Fibroblast of the conjunctiva (primary cell): ENCODE measurements around the gene TSPAN1.

Source experiments
- DNase-seq: peaks from one replicate; pipeline ENCODE4 v3.0.0-alpha.2; 2010; ENCODE audit warnings: low read depth

TSPAN1 gene

GRCh38 chr1:46174448-46175231 lies at the start of gene TSPAN1:
Gene TSPAN1, plus strand, starts transcription at chr1:46175087. Its CDS starts 6,021 bp downstream, at chr1:46181108.
- no peak for DNase-seq

GRCh38 chr1:46128344-46128743 lies 46.5 kb upstream of the TSPAN1 start:
- no peak for DNase-seq

GRCh38 chr1:46130121-46130520 lies 44.8 kb upstream of the TSPAN1 start:
- DNase-seq: no peak

GRCh38 chr1:46130606-46131005 lies 44.3 kb upstream of the TSPAN1 start:
- no peak for DNase-seq

GRCh38 chr1:46131093-46131492 lies 43.8 kb upstream of the TSPAN1 start:
- DNase-seq: no peak

- DNase-seq: no peak
These were observed 43.0 kb upstream of the TSPAN1 start for GRCh38 chr1:46131712-46132528.

GRCh38 chr1:46132529-46133180 lies 42.2 kb upstream of the TSPAN1 start, which contains the start of gene PIK3R3:
Gene PIK3R3, minus strand, starts transcription at chr1:46132629. Its CDS starts 677 bp downstream, at chr1:46131952.
- DNase-seq: peak; percentile 98

- no peak for DNase-seq
These were observed 41.7 kb upstream of the TSPAN1 start for GRCh38 chr1:46133181-46133658.

GRCh38 chr1:46133781-46134350 lies 41.0 kb upstream of the TSPAN1 start:
- DNase-seq: no peak

GRCh38 chr1:46134660-46135331 lies 40.1 kb upstream of the TSPAN1 start:
- DNase-seq: peak; percentile 77

GRCh38 chr1:46136711-46137110 lies 38.2 kb upstream of the TSPAN1 start:
- no peak for DNase-seq

- no peak for DNase-seq
These were observed 37.0 kb upstream of the TSPAN1 start for GRCh38 chr1:46137916-46138315.

GRCh38 chr1:46148318-46148717 lies 26.6 kb upstream of the TSPAN1 start:
- no peak for DNase-seq

GRCh38 chr1:46150085-46150484 lies 24.8 kb upstream of the TSPAN1 start:
- DNase-seq: no peak

GRCh38 chr1:46152016-46152415 lies 22.9 kb upstream of the TSPAN1 start:
- DNase-seq: no peak

- no peak for DNase-seq
These were observed 21.7 kb upstream of the TSPAN1 start for GRCh38 chr1:46153228-46153627.

GRCh38 chr1:46153732-46154131 lies 21.2 kb upstream of the TSPAN1 start:
- DNase-seq: no peak

- DNase-seq: no peak
These were observed 17.0 kb upstream of the TSPAN1 start for GRCh38 chr1:46157916-46158311.

- DNase-seq: no peak
These were observed 16.3 kb upstream of the TSPAN1 start for GRCh38 chr1:46158312-46159281.

GRCh38 chr1:46159516-46159915 lies 15.4 kb upstream of the TSPAN1 start:
- no peak for DNase-seq
